Fibroblast of lung (primary cell): Measurements from ENCODE around the gene TMEM240.
"Not testable (repeated sequence)": the region's sequence is repeated elsewhere in the genome, so short reads cannot be mapped to it uniquely, and the experiment has no call there.

Experiments used
- EZH2 ChIP-seq: IDR thresholded peaks from 2 replicates; pipeline ENCODE4 v1.5.1; 2012; ENCODE audit warnings: low read length, control low read depth, mild to moderate bottlenecking; ENCODE audit errors: missing control alignments
- TF ChIP-seq, protein P1 (sequence below), 2 donors: IDR thresholded peaks in 1 of 2; conservative IDR thresholded peaks in 1 of 2; 1 replicate in 1 of 2; 2 replicates in 1 of 2; pipeline ENCODE4 v1.5.1; 2011 to 2012; ENCODE audit warnings: low read length in 2 of 2, control low read depth in 1 of 2, inconsistent platforms in 1 of 2, low read depth in 1 of 2, mild to moderate bottlenecking in 1 of 2

GRCh38 chr1:1505366-1505798, 35.0 kb downstream of the TMEM240 start:
- TF ChIP-seq, protein P1, sequence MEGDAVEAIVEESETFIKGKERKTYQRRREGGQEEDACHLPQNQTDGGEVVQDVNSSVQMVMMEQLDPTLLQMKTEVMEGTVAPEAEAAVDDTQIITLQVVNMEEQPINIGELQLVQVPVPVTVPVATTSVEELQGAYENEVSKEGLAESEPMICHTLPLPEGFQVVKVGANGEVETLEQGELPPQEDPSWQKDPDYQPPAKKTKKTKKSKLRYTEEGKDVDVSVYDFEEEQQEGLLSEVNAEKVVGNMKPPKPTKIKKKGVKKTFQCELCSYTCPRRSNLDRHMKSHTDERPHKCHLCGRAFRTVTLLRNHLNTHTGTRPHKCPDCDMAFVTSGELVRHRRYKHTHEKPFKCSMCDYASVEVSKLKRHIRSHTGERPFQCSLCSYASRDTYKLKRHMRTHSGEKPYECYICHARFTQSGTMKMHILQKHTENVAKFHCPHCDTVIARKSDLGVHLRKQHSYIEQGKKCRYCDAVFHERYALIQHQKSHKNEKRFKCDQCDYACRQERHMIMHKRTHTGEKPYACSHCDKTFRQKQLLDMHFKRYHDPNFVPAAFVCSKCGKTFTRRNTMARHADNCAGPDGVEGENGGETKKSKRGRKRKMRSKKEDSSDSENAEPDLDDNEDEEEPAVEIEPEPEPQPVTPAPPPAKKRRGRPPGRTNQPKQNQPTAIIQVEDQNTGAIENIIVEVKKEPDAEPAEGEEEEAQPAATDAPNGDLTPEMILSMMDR (conservative IDR thresholded peaks at IDR 0.05 in 1 of 2, IDR thresholded peaks at IDR 0.05 in 1 of 2; ENCODE audit: low read depth in 1 of 2, low read length in 2 of 2), result peak; percentile 21 to 26
- TF ChIP-seq EZH2, result not testable (repeated sequence)
